ENCODE results near the gene IL10RB.
"Not testable (repeated sequence)": the region's sequence is repeated elsewhere in the genome, so short reads cannot be mapped to it uniquely, and the experiment has no call there.

The IL10RB gene

GRCh38 chr21:33242846-33243245 is 23.3 kb upstream of the IL10RB start:
- not testable (repeated sequence) for DNase-seq

GRCh38 chr21:33244082-33244778 is 21.9 kb upstream of the IL10RB start:
- no peak for DNase-seq

DNA sequence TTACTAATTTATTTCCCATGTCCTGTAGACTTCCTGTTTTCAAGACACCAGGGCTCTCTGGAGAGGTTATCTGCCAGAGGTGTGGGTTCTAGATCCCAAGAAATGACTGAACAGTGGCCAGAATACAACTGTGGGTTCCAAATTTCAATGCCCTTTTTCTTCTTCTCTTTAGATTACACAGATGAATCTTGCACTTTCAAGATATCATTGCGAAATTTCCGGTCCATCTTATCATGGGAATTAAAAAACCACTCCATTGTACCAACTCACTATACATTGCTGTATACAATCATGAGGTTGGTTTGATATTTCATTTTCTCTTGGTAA is 21.4 kb upstream of the IL10RB start:
- no peak for DNase-seq

DNA sequence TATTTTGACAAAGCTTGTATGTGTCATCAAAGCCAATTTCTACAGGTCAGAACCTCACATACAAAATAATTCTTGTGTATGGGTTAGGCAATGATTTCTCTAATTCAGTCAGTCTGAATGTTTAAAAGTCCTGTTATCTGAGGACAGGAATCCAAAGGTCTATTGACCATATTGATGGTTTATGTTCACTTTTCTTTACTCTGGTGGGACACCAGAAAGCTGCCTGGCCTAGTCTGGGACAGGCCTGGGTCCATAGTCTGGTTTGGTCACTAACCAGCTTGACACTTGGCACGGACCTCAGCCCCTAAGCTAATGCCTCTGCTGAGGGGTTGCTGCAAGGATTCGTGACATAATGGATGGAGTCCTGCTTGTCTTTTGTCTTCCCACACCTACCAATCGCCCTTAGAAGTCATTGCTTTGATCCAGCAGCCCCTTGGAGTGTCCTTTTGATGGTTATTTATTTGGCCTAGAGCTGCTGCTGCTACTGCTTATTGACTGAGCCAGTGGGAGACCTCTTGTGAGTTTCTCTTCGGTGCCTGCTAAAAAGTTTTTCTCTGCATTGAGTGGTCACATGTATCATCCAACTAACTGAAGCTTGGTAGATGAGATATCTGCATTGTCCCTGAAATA is 20.8 kb upstream of the IL10RB start:
- no peak for DNase-seq

GRCh38 chr21:33246506-33246905 is 19.7 kb upstream of the IL10RB start:
- no peak for DNase-seq

DNA sequence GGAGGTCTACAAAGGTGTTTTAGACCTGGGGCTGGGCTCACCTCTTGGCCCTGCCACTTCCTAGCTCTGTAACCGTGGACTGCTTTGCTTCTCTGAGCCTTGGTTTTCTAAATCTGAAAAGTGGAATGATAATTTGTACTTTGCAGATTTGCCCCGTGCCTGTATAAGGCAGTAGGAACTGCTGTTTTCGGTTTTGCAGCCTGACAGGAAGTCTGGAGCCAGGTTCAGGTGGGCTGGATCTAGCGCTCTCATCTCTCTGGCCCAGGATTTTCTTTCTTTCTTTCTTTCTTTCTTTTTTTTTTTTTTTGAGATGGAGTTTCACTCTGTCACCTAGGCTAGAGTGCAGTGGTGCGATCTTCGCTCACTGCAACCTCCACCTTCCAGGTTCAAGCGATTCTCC is 19.2 kb upstream of the IL10RB start:
- DNase-seq = no peak

- DNase-seq = no peak
These were observed 18.6 kb upstream of the IL10RB start for GRCh38 chr21:33247599-33247998.

DNA sequence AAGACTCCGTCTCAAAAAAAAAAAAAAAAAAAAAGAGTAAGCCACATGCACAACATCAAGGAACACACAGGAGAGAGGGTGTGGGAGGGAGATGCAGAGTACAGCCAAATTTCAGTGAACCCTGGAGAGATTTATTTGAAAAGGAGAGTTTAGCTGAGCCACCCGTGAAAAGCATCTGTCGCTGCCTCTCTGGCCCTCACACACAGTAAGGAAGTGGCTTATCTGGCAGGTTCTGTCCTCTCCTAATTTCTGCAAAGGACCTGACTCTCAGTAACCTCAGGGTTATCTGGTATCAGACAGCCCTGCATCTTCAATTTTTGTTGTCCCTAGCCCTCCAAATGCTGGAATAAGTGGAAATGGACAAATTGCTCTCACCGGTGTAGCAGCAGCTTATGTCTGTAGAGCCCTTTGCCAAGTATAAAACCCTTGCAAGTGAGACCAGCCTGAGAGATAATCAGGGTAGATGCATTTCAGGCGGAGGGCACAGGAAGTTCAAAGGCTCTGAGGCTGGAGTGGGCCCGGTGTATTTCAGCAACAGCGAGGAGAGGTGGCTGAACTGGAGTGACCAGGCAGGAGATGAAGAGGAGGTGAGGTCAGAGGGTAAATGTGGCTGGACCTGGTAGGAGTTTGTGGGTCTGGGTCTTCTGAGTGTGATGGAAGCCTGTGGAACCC is 16.7 kb upstream of the IL10RB start:
- DNase-seq = no peak

GRCh38 chr21:33251119-33251518 is 15.0 kb upstream of the IL10RB start:
- DNase-seq = no peak

DNA sequence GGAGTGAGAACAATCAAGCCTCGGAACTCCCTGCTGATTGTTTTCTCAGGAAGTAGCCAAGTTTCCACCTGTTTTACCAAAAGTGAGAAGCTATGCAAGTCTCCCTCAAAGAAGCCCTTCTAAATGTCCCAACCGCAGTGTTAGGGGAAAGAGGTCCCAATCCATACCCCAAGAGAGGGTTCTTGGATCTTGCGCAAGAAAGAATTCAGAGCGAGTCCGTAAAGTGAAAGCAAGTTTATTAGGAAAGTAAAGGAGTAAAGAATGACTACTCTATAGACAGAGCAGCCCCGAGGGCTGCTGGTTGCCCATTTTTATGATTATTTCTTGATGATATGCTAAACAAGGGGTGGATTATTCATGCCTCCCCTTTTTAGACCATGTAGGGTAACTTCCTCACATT is 12.8 kb upstream of the IL10RB start:
- DNase-seq = not testable (repeated sequence)

GRCh38 chr21:33254766-33255165 is 11.4 kb upstream of the IL10RB start:
- peak; percentile 36 for DNase-seq

- no peak for DNase-seq
These were observed 10.8 kb upstream of the IL10RB start for GRCh38 chr21:33255404-33255803.

GRCh38 chr21:33256019-33256418 is 10.1 kb upstream of the IL10RB start:
- no peak for DNase-seq

DNA sequence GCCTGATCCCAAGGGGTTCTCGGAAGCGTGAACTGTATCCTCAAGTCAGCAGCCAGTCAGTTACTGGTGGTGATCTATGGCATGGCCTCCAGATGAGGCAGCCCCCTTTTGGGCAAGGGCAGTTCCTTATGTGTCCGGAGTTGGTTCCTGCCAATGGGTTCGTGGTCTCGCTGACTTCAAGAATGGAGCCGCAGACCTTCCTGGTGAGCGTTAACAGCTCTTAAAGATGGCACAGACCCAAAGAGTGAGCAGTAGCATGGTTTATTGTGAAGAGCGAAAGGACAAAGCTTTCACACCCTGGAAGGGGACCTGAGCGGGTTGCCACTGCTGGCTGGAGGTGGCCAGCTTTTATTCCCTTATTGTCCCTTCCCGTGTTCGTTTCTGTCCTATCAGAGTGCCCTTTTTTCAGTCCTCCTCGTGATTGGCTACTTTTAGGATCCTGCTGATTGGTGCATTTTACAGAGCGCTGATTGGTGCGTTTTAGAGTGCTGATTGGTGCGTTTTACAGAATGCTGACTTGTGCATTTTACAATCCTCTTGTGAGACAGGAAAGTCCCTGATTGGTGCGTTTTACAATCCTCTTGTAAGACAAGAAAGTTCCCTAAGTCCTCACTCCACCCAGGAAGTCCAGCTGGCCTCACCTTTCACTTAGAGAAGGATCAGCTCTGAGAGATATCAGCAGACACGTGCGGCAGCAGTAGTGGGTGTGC is 8.9 kb upstream of the IL10RB start:
- no peak for DNase-seq

- DNase-seq = no peak
These were observed 7.7 kb upstream of the IL10RB start for GRCh38 chr21:33258475-33258874.

- DNase-seq = no peak
These were observed 6.7 kb upstream of the IL10RB start for GRCh38 chr21:33259428-33259827.

GRCh38 chr21:33259995-33260394 is 6.2 kb upstream of the IL10RB start:
- no peak for DNase-seq

GRCh38 chr21:33261635-33262034 is 4.5 kb upstream of the IL10RB start:
- no peak for DNase-seq

DNA sequence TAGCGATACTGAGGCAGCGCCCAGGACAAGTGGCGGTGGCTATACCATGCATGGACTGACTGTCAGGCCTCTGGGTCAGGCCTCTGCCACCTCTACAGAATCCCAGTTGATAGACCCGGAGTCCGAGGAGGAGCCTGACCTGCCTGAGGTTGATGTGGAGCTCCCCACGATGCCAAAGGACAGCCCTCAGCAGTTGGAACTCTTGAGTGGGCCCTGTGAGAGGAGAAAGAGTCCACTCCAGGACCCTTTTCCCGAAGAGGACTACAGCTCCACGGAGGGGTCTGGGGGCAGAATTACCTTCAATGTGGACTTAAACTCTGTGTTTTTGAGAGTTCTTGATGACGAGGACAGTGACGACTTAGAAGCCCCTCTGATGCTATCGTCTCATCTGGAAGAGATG is 3.2 kb upstream of the IL10RB start:
- no peak for DNase-seq

GRCh38 chr21:33264561-33264960 is 1.6 kb upstream of the IL10RB start:
- DNase-seq = no peak

DNA sequence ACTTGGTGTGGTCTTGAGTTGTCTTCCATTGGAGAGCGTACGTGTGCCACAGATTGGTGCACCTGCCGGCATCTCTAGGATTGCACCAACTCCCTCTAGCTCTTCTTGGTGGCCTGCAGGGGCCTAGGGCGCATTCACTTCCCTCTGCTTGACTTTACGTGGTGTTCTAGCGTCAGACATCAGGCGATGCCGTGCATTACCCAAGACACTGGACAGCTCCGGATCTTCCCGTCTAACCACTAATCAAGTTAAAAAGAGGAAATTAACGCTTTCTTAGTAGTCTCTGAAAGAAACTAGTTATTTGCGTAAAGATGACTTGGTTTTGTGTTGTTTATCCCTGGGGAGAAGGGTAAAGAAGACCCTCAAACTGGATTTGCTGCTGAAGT is 510 bp upstream of the IL10RB start:
- no peak for DNase-seq

DNA sequence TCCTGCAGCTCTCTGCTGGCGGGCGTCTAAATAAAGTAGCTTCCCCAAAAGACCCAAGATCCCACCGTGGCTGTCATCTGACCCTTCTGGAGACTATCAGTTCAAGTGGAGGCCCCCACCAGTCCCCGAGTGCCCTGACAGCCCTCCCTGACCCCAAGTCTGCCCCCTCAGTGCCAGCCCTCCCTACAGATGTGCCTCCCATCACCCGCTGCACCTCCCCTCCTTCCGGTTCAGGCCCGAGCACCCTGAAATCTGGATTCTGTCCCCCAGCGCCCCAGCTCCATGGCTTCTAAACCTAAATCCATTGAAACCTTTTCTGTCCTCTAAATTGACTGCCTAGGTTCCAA is 595 bp downstream of the IL10RB start:
- DNase-seq = no peak

- no peak for DNase-seq
These were observed 1.1 kb downstream of the IL10RB start for GRCh38 chr21:33267250-33267649.

GRCh38 chr21:33268393-33268736 is 2.2 kb downstream of the IL10RB start:
- DNase-seq = no peak
